ENCODE measurements around the gene LIPT1.
"Not testable (repeated sequence)": the region's sequence is repeated elsewhere in the genome, so short reads cannot be mapped to it uniquely, and the experiment has no call there.

Gene LIPT1

GRCh38 chr2:99180755-99181623, 26.2 kb downstream of the LIPT1 start, which contains the start of the genes MITD1 and MRPL30:
Gene MITD1, minus strand, starts transcription at chr2:99181058. Its CDS starts 77 bp downstream, at chr2:99180981.
Gene MRPL30, plus strand, starts transcription at chr2:99181184. Its CDS starts 5,020 bp downstream, at chr2:99186204.
- Histone ChIP-seq H3K27ac (peak within 1 kb of the TSS; percentile 34 to 77), H3K4me3 (peak within 1 kb of the TSS; percentile 86)
- DNase-seq (ENCODE audit: low spot score): peak; percentile 97
- TF ChIP-seq CTCF (IDR thresholded peaks at IDR 0.05): no peak

GRCh38 chr2:99181624-99182000, 26.8 kb downstream of the LIPT1 start:
- DNase-seq (ENCODE audit: low spot score): no peak
- Histone ChIP-seq H3K4me3 (peak overlapping the region; percentile 86), H3K27ac (peak overlapping the region in 1 of 2 donors; percentile 34)
- no peak for TF ChIP-seq CTCF (IDR thresholded peaks at IDR 0.05)

- no peak for DNase-seq (ENCODE audit: low spot score)
Measured at GRCh38 chr2:99183025-99183424, 28.3 kb downstream of the LIPT1 start.

GRCh38 chr2:99184811-99185210, 30.0 kb downstream of the LIPT1 start:
- no peak for DNase-seq (ENCODE audit: low spot score)
- no peak overlapping the region for H3K4me3 ChIP-seq

More at GRCh38 chr2:99183025-99183424, 28.3 kb downstream of the LIPT1 start:
- H3K27ac ChIP-seq: no peak overlapping the region
- no peak overlapping the region for H3K4me3 ChIP-seq
- TF ChIP-seq CTCF (IDR thresholded peaks at IDR 0.05): no peak

GRCh38 chr2:99187011-99187410, 32.2 kb downstream of the LIPT1 start:
- DNase-seq (ENCODE audit: low spot score): no peak
- H3K4me3 ChIP-seq: no peak overlapping the region
- H3K27ac ChIP-seq: no peak overlapping the region
- TF ChIP-seq CTCF (IDR thresholded peaks at IDR 0.05): no peak

More at GRCh38 chr2:99184811-99185210, 30.0 kb downstream of the LIPT1 start:
- no peak overlapping the region for H3K27ac ChIP-seq
- no peak for TF ChIP-seq CTCF (IDR thresholded peaks at IDR 0.05)

- no peak for DNase-seq (ENCODE audit: low spot score)
- no peak for TF ChIP-seq CTCF (IDR thresholded peaks at IDR 0.05)
- Histone ChIP-seq H3K27ac (no peak overlapping the region), H3K4me3 (no peak overlapping the region)
Measured at GRCh38 chr2:99188357-99188756, 33.6 kb downstream of the LIPT1 start.

- no peak overlapping the region for H3K4me3 ChIP-seq
- no peak overlapping the region for H3K27ac ChIP-seq
- TF ChIP-seq CTCF (IDR thresholded peaks at IDR 0.05): no peak
- no peak for DNase-seq (ENCODE audit: low spot score)
Measured at GRCh38 chr2:99190548-99190947, 35.8 kb downstream of the LIPT1 start.

GRCh38 chr2:99192364-99192763, 37.6 kb downstream of the LIPT1 start:
- DNase-seq (ENCODE audit: low spot score); H3K27ac ChIP-seq; H3K4me3 ChIP-seq: not testable (repeated sequence)

All from coronary artery (tissue), 2 donors.